Mammary epithelial cell (primary cell): ENCODE measurements around the gene PRPSAP1.
"Not testable (repeated sequence)": the region's sequence is repeated elsewhere in the genome, so short reads cannot be mapped to it uniquely, and the experiment has no call there.

Experiments
- EZH2 ChIP-seq: IDR thresholded peaks from 2 replicates; pipeline ENCODE4 v1.6.1; 2012; ENCODE audit warnings: low read length, inconsistent platforms, borderline replicate concordance
- TF ChIP-seq, protein P1 (sequence below), 2 donors: IDR thresholded peaks in 1 of 2; conservative IDR thresholded peaks in 1 of 2; 2 replicates each; pipeline ENCODE4 v1.5.1; 2011 to 2012; ENCODE audit warnings: inconsistent platforms in 2 of 2, low read length in 2 of 2, mild to moderate bottlenecking in 2 of 2, control low read depth in 1 of 2, low read depth in 1 of 2; ENCODE audit not compliant: insufficient read depth in 1 of 2; ENCODE audit errors: extremely low read depth in 1 of 2

DNA sequence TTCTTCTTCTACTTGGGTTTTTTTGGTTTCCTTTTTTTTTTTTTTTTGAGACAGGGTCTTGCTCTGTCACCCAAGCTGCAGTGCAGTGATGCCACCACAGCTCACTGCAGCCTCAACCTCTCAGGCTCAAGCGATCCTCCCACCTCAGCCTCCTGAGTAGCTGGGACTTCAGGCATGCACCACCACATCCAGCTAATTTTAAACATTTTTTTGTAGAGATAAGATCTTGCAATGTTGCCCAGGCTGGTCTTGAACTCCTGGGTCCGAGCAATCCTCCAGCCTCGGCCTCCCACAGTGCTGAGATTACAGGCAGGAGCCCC is 48.6 kb downstream of the PRPSAP1 start:
- TF ChIP-seq, protein P1, sequence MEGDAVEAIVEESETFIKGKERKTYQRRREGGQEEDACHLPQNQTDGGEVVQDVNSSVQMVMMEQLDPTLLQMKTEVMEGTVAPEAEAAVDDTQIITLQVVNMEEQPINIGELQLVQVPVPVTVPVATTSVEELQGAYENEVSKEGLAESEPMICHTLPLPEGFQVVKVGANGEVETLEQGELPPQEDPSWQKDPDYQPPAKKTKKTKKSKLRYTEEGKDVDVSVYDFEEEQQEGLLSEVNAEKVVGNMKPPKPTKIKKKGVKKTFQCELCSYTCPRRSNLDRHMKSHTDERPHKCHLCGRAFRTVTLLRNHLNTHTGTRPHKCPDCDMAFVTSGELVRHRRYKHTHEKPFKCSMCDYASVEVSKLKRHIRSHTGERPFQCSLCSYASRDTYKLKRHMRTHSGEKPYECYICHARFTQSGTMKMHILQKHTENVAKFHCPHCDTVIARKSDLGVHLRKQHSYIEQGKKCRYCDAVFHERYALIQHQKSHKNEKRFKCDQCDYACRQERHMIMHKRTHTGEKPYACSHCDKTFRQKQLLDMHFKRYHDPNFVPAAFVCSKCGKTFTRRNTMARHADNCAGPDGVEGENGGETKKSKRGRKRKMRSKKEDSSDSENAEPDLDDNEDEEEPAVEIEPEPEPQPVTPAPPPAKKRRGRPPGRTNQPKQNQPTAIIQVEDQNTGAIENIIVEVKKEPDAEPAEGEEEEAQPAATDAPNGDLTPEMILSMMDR (conservative IDR thresholded peaks at IDR 0.05 in 1 of 2, IDR thresholded peaks at IDR 0.05 in 1 of 2; ENCODE audit: extremely low read depth in 1 of 2, insufficient read depth in 1 of 2, low read depth in 1 of 2, low read length in 2 of 2), result not testable (repeated sequence)
- TF ChIP-seq EZH2, result not testable (repeated sequence)
